H1 (cell line): ENCODE results near the gene FAM81A. TPM values are rescaled to one million over a fixed set of nuclear protein-coding genes. Genes with fewer than 3 reads are reported as not detected.

ENCODE experiments used
- CTCF ChIA-PET: fragments of 300-600 bp; sonication (Branson Sonifier 250); formaldehyde crosslinking; loops from one replicate; lab custom pipeline; 2021; ENCODE audit not compliant: partially characterized antibody; lab: Charles Lee
- POLR2A ChIA-PET: fragments of 300-600 bp; sonication (Branson Sonifier 250); formaldehyde crosslinking; loops from one replicate; lab custom pipeline; 2021; ENCODE audit warnings: inconsistent platforms; ENCODE audit not compliant: partially characterized antibody; lab: Charles Lee
- DNase-seq, 2 experiments: peaks; one replicate each; pipeline versions ENCODE4 v3.0.0 to v3.0.0-alpha.2; 2010 to 2022; ENCODE audit warnings: low spot score in 2 of 2, low read depth in 1 of 2, mixed read lengths in 1 of 2
- FAIRE-seq: peaks from 2 replicates; lab custom pipeline; 2011; peaks lifted over from hg19 to GRCh38; lab: Jason Lieb, UNC
- H2AFZ ChIP-seq: 2 replicates; pipeline ENCODE4 v1.8.1; 2012; ENCODE audit warnings: low read length, inconsistent platforms
- H2AK5ac ChIP-seq: 2 replicates; pipeline ENCODE4 v1.6.1; 2013; ENCODE audit warnings: low read depth, low read length
- H2BK120ac ChIP-seq: replicated peaks from 2 replicates; pipeline ENCODE3; 2013; ENCODE audit warnings: low read depth, low read length, inconsistent platforms
- H2BK12ac ChIP-seq: 2 replicates; pipeline ENCODE4 v1.6.1; 2013; ENCODE audit warnings: low read depth, low read length
- H2BK15ac ChIP-seq: 2 replicates; pipeline ENCODE4 v1.6.1; 2013; ENCODE audit warnings: low read length
- H2BK20ac ChIP-seq: 2 replicates; pipeline ENCODE4 v1.6.1; 2013; ENCODE audit warnings: low read length
- H2BK5ac ChIP-seq: 2 replicates; pipeline ENCODE4 v1.6.1; 2013; ENCODE audit warnings: low read depth, low read length
- H3K14ac ChIP-seq: 2 replicates; pipeline ENCODE4 v1.6.1; 2013; ENCODE audit warnings: inconsistent platforms; ENCODE audit not compliant: insufficient read length
- H3K18ac ChIP-seq: 2 replicates; pipeline ENCODE4 v1.6.1; 2013; ENCODE audit warnings: low read length; ENCODE audit errors: extremely low read depth
- H3K23ac ChIP-seq: 2 replicates; pipeline ENCODE4 v1.6.1; 2013; ENCODE audit warnings: inconsistent platforms; ENCODE audit not compliant: insufficient read length
- H3K23me2 ChIP-seq: 2 replicates; pipeline ENCODE4 v1.6.1; 2013; ENCODE audit warnings: low read depth, low read length
- H3K27ac ChIP-seq: 2 replicates; pipeline ENCODE4 v1.6.1; 2011; ENCODE audit warnings: low read depth, low read length, inconsistent platforms
- H3K27me3 ChIP-seq, 4 experiments: replicated peaks in 1 of 4; 1 replicate in 1 of 4; 2 replicates in 3 of 4; pipeline versions ENCODE4 v1.6.1 to v1.8.1; 2011 to 2013; ENCODE audit warnings: low read length in 3 of 4, mild to moderate bottlenecking in 3 of 4, inconsistent platforms in 2 of 4, mixed read lengths in 2 of 4, moderate library complexity in 1 of 4; ENCODE audit not compliant: control insufficient read depth in 3 of 4, insufficient read depth in 3 of 4; ENCODE audit errors: extremely low read depth in 1 of 4
- H3K36me3 ChIP-seq, 4 experiments: 2 replicates each; pipeline versions ENCODE4 v1.6.1 to v1.8.1; 2011 to 2013; ENCODE audit warnings: mild to moderate bottlenecking in 4 of 4, low read length in 3 of 4, moderate library complexity in 2 of 4, control low read depth in 1 of 4, inconsistent platforms in 1 of 4; ENCODE audit not compliant: insufficient read depth in 4 of 4, control insufficient read depth in 2 of 4
- H3K4ac ChIP-seq: replicated peaks from 2 replicates; pipeline ENCODE3; 2013; ENCODE audit warnings: low read length, low read depth, mixed read lengths, inconsistent platforms; ENCODE audit not compliant: insufficient read length
- H3K4me1 ChIP-seq, 4 experiments: replicated peaks in 1 of 4; 1 replicate in 1 of 4; 2 replicates in 3 of 4; pipeline versions ENCODE4 v1.6.1 to v1.8.1; 2011 to 2013; ENCODE audit warnings: low read length in 3 of 4, inconsistent platforms in 2 of 4, mixed read lengths in 1 of 4; ENCODE audit not compliant: insufficient read depth in 4 of 4, control insufficient read depth in 3 of 4
- H3K4me2 ChIP-seq, 2 experiments: 2 replicates each; pipeline versions ENCODE4 v1.6.1 to v1.8.1; 2011 to 2013; ENCODE audit warnings: low read depth in 2 of 2, low read length in 2 of 2, control low read depth in 1 of 2, inconsistent platforms in 1 of 2, mild to moderate bottlenecking in 1 of 2; ENCODE audit not compliant: insufficient read depth in 1 of 2
- H3K4me3 ChIP-seq, 4 experiments: fragments of 200-600, 300-600 bp in 1 of 4; sonication (generic), shearing (Covaris generic), sonication (Bioruptor Twin) in 1 of 4; 2 replicates each; pipeline versions ENCODE4 v1.5.1 to v1.8.1; 2011 to 2016; ENCODE audit warnings: low read length in 4 of 4, low read depth in 3 of 4, control low read depth in 2 of 4, inconsistent platforms in 2 of 4, mild to moderate bottlenecking in 2 of 4, mixed read lengths in 1 of 4, moderate library complexity in 1 of 4; ENCODE audit not compliant: insufficient read depth in 2 of 4; ENCODE audit errors: extremely low read depth in 1 of 4
- H3K56ac ChIP-seq: replicated peaks from 2 replicates; pipeline ENCODE3; 2013; ENCODE audit warnings: low read depth, mild to moderate bottlenecking, mixed read lengths, low read length, inconsistent platforms; ENCODE audit not compliant: insufficient read length
- H3K79me1 ChIP-seq: 2 replicates; pipeline ENCODE4 v1.6.1; 2013; ENCODE audit warnings: low read depth, low read length, control low read depth
- H3K79me2 ChIP-seq, 2 experiments: 2 replicates each; pipeline versions ENCODE4 v1.6.1 to v1.8.1; 2012 to 2013; ENCODE audit warnings: low read length in 2 of 2, mild to moderate bottlenecking in 2 of 2, inconsistent platforms in 1 of 2; ENCODE audit not compliant: insufficient read depth in 2 of 2, control insufficient read depth in 1 of 2
- H3K9ac ChIP-seq, 4 experiments: replicated peaks in 1 of 4; 1 replicate in 1 of 4; 2 replicates in 3 of 4; pipeline versions ENCODE4 v1.6.1 to v1.8.1; 2011 to 2013; ENCODE audit warnings: low read depth in 3 of 4, low read length in 3 of 4, control low read depth in 2 of 4, mild to moderate bottlenecking in 2 of 4, moderate library complexity in 2 of 4, inconsistent platforms in 1 of 4; ENCODE audit errors: extremely low read depth in 1 of 4
- H3K9me3 ChIP-seq, 2 experiments: 2 replicates each; pipeline versions ENCODE4 v1.6.1 to v1.8.1; 2012 to 2013; ENCODE audit warnings: mild to moderate bottlenecking in 2 of 2, moderate library complexity in 2 of 2, control low read depth in 1 of 2, inconsistent platforms in 1 of 2, low read depth in 1 of 2, low read length in 1 of 2, mixed read lengths in 1 of 2; ENCODE audit not compliant: insufficient read depth in 2 of 2
- H4K20me1 ChIP-seq, 2 experiments: replicated peaks in 1 of 2; 2 replicates each; pipeline versions ENCODE3 to v1.8.1; 2011 to 2013; ENCODE audit warnings: inconsistent platforms in 2 of 2, low read length in 2 of 2, mild to moderate bottlenecking in 1 of 2; ENCODE audit not compliant: insufficient read depth in 2 of 2, control insufficient read depth in 1 of 2
- H4K5ac ChIP-seq: 2 replicates; pipeline ENCODE4 v1.6.1; 2013; ENCODE audit warnings: low read length, low read depth, mixed read lengths, inconsistent platforms; ENCODE audit not compliant: insufficient read length
- H4K8ac ChIP-seq: 2 replicates; pipeline ENCODE4 v1.8.0; 2013; ENCODE audit warnings: mild to moderate bottlenecking, moderate library complexity, low read length, inconsistent platforms; ENCODE audit not compliant: insufficient read depth; ENCODE audit errors: extremely low read depth
- H4K91ac ChIP-seq: replicated peaks from 2 replicates; pipeline ENCODE3; 2013; ENCODE audit warnings: low read length, mixed read lengths, inconsistent platforms; ENCODE audit not compliant: insufficient read length
- BCL11A ChIP-seq, 2 experiments: IDR thresholded peaks; one replicate each; pipeline ENCODE4 v1.6.1; 2011; ENCODE audit warnings: low read depth in 2 of 2, low read length in 2 of 2, mild to moderate bottlenecking in 2 of 2
- CEBPB ChIP-seq: IDR thresholded peaks from 2 replicates; pipeline ENCODE4 v1.6.1; 2012; ENCODE audit warnings: low read depth, low read length
- CHD2 ChIP-seq: IDR thresholded peaks from 2 replicates; pipeline ENCODE4 v1.6.1; 2012; ENCODE audit warnings: low read length, improper control_type of control experiment
- EGR1 ChIP-seq: IDR thresholded peaks from 2 replicates; pipeline ENCODE4 v1.6.1; 2011; ENCODE audit warnings: low read depth, low read length, borderline replicate concordance
- FOSL1 ChIP-seq: IDR thresholded peaks from 2 replicates; pipeline ENCODE4 v1.6.1; 2011; ENCODE audit warnings: mild to moderate bottlenecking, low read depth, low read length, moderate library complexity; ENCODE audit not compliant: insufficient read depth
- GABPA ChIP-seq: IDR thresholded peaks from 2 replicates; pipeline ENCODE4 v1.6.1; 2011; ENCODE audit warnings: mild to moderate bottlenecking, low read length, moderate library complexity, borderline replicate concordance; ENCODE audit not compliant: insufficient read depth
- GTF2F1 ChIP-seq: IDR thresholded peaks from 2 replicates; pipeline ENCODE4 v1.6.1; 2012; ENCODE audit warnings: low read depth, low read length, improper control_type of control experiment, borderline replicate concordance
- KDM4A ChIP-seq: IDR thresholded peaks from one replicate; pipeline ENCODE4 v1.7.1; 2012; ENCODE audit warnings: low read depth, mild to moderate bottlenecking, moderate library complexity, low read length, inconsistent platforms; ENCODE audit not compliant: severe bottlenecking
- SIN3A ChIP-seq, 2 experiments: IDR thresholded peaks in 1 of 2; conservative IDR thresholded peaks in 1 of 2; 2 replicates each; pipeline ENCODE4 v1.6.1; 2011 to 2012; ENCODE audit warnings: low read length in 2 of 2, improper control_type of control experiment in 1 of 2, low read depth in 1 of 2, mild to moderate bottlenecking in 1 of 2
- SIX5 ChIP-seq: IDR thresholded peaks from 2 replicates; pipeline ENCODE4 v1.6.1; 2011; ENCODE audit warnings: mild to moderate bottlenecking, low read depth, low read length
- SP4 ChIP-seq: IDR thresholded peaks from 2 replicates; pipeline ENCODE4 v1.6.1; 2012; ENCODE audit warnings: low read length, inconsistent platforms
- SRF ChIP-seq: IDR thresholded peaks from 2 replicates; pipeline ENCODE4 v1.6.1; 2011; ENCODE audit warnings: mild to moderate bottlenecking, low read depth, low read length, moderate library complexity
- SUZ12 ChIP-seq: fragments of 200-600 bp; sonication (generic); IDR thresholded peaks from 2 replicates; pipeline ENCODE4 v1.6.1; 2012; ENCODE audit warnings: mild to moderate bottlenecking, inconsistent platforms, low read length, moderate library complexity, mixed read lengths
- TAF1 ChIP-seq: IDR thresholded peaks from 2 replicates; pipeline ENCODE4 v1.6.1; 2011; ENCODE audit warnings: mild to moderate bottlenecking, low read depth, low read length
- WGBS, 2 experiments: shearing (Covaris generic) in 1 of 2; methylation state at CpG; one replicate each; pipeline versions ENCODE4 v1.1.6 to v1.1.7; 2013 to 2015; ENCODE audit warnings: low lambda C conversion rate in 2 of 2, mixed read lengths in 2 of 2, inconsistent platforms in 1 of 2, low coverage in 1 of 2, missing lambda C conversion rate in 1 of 2; ENCODE audit not compliant: insufficient replicate concordance in 2 of 2, insufficient coverage in 1 of 2, insufficient read length in 1 of 2; ENCODE audit errors: extremely low coverage in 1 of 2, missing lambda C conversion rate in 1 of 2; 5-methylcytosine and 5-hydroxymethylcytosine counted together
- polyA plus RNA-seq, 7 experiments: library from polyadenylated mRNA; depleted of rRNA in 3 of 7; stranded (reverse) in 5 of 7; unstranded in 2 of 7; fragments of >200 nt in 5 of 7; fragments of 200-250 nt in 2 of 7; gene quantifications; 1 replicate in 5 of 7; 2 replicates in 1 of 7; 4 replicates in 1 of 7; pipeline versions ENCODE4 v1.2.1 to v1.2.3, GENCODE V29; 2011 to 2013; ENCODE audit warnings: missing spikeins in 2 of 7, mixed read lengths in 2 of 7
- total RNA-seq: library from RNA; stranded (reverse); fragmentation: NEBNext Ultra II Directional; extraction: Animal tissue kit (Norgen Biotek cat#: 25700); gene quantifications from 2 replicates; pipeline ENCODE4 v1.2.1, GENCODE V29; 2021

The FAM81A gene
- total and polyA plus RNA-seq, 2 of the 8 experiments (the other 6 are each of a cell fraction or from before 2014, with no cell fraction given): 0.56 to 3.0 TPM

DNA sequence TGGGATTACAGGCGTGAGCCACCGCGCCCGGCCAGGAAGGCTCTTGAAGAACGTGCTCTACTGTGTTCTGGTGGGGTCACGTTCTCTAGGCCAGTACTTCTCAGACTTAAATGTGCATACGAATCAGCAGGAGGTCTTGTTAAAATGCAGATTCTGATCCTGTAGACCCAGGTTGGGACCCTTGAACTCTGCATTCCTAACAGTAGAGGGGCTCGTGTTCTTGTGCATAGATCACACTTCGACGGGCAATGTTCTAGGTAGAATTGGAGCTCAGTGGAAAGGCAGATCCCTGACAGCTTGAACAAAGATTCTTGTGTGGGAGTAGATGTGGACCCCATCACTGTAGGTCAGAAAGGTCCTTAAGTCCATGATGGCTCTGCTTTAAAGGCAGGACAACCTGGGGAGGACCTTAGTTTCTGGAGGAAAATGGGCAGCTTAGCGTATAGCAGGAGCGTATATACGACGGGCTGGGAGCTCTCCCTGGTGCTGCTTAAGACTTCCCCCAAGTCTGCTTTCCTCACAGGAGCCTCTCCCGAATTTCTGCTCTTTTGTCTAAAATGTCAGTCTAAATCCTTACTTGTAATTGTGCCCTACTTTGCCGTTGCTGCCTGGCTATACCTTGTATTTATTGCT is 16.9 kb upstream of the FAM81A start:
- Histone ChIP-seq H4K8ac (no peak overlapping the region), H3K4me1 (peaks cover 0 to 7% (median 2%) of the 10 kb centered on the region in 4 experiments; a peak in 2 of 7 replicates), H3K14ac (no peak overlapping the region), H4K20me1 (no peaks in the 10 kb centered on the region), H3K9me3 (no peaks in the 10 kb centered on the region), H2BK12ac (no peak overlapping the region), H3K23ac (no peak overlapping the region), H4K91ac (no peak overlapping the region), H2BK120ac (no peak overlapping the region), H3K79me1 (no peaks in the 10 kb centered on the region), H3K79me2 (no peaks in the 10 kb centered on the region), H3K4ac (no peak overlapping the region), H2BK15ac (no peak overlapping the region), H2AK5ac (no peak overlapping the region), H3K23me2 (no peaks in the 10 kb centered on the region), H2AFZ (no peak overlapping the region), H3K27me3 (no peaks in the 10 kb centered on the region; a peak in 1 of 7 replicates), H2BK5ac (no peak overlapping the region), H3K56ac (no peak overlapping the region), H3K36me3 (no peaks in the 10 kb centered on the region), H3K4me3 (no peak overlapping the region), H4K5ac (no peak overlapping the region), H3K9ac (no peak overlapping the region), H2BK20ac (no peak overlapping the region), H3K4me2 (peak overlapping the region; percentile 52 to 55; a peak in 3 of 4 replicates), H3K18ac (no peak overlapping the region), H3K27ac (no peak overlapping the region)
- WGBS, 2 experiments: 33% methylated on average over 12 of the region's 16 CpGs; no CpG with 5 or more reads in 1 of the 2 experiments
- POLR2A ChIA-PET: interaction anchor here (0.6 to 1.5 kb wide), 2 partner anchors 14 to 186 kb away, joined by 3 read pairs; no protein-coding TSS in a partner anchor
- FAIRE-seq (peak; percentile 95), DNase-seq (peak; percentile 50 to 64)
- CTCF ChIA-PET: interaction anchor here (0.6 to 2.6 kb wide), 21 partner anchors 8 to 491 kb away, joined by 3 to 14 read pairs (median 3); no protein-coding TSS in a partner anchor
- TF ChIP-seq EGR1 (no peak), SIN3A (conservative IDR thresholded peaks at IDR 0.05 in 1 of 2, IDR thresholded peaks at IDR 0.05 in 1 of 2; ENCODE audit: low read depth in 1 of 2, low read length in 2 of 2) (0 out of 4 replicates have a peak, but pooled peaks of 1 of the 2 experiments have one; percentile 40), FOSL1 (no peak), GABPA (no peak), BCL11A (IDR thresholded peaks at IDR 0.05; ENCODE audit: low read depth in 2 of 2, low read length in 2 of 2) (no peak), CEBPB (no peak), SRF (no peak), SP4 (no peak), GTF2F1 (no peak), CHD2 (no peak), TAF1 (no peak), SIX5 (no peak), KDM4A (no peak), SUZ12 (no peak)
